ENCODE results near the gene CLCN3.

CLCN3 gene

GRCh38 chr4:169658196-169658595 lies 37.8 kb downstream of the CLCN3 start:
- TF ChIP-seq REST (IDR thresholded peaks at IDR 0.05; ENCODE audit: low read depth) (no peak), TEAD4 (IDR thresholded peaks at IDR 0.05) (no peak), RAD21 (IDR thresholded peaks at IDR 0.05; ENCODE audit: low read depth) (no peak), EGR1 (IDR thresholded peaks at IDR 0.05) (no peak), ZBTB7A (IDR thresholded peaks at IDR 0.05; ENCODE audit: low read depth) (no peak), USF1 (IDR thresholded peaks at IDR 0.05) (no peak), CREB1 (IDR thresholded peaks at IDR 0.05; ENCODE audit: low read depth) (no peak), FOXM1 (IDR thresholded peaks at IDR 0.05; ENCODE audit: borderline replicate concordance, low read depth) (no peak), NFIC (IDR thresholded peaks at IDR 0.05) (no peak), YY1 (IDR thresholded peaks at IDR 0.05; ENCODE audit: low read depth) (no peak), TAF1 (IDR thresholded peaks at IDR 0.05; ENCODE audit: low read depth) (no peak), EP300 (IDR thresholded peaks at IDR 0.05; ENCODE audit: borderline replicate concordance) (no peak), MAX (IDR thresholded peaks at IDR 0.05) (no peak), TCF12 (IDR thresholded peaks at IDR 0.05; ENCODE audit: low read depth) (no peak), CEBPB (IDR thresholded peaks at IDR 0.05) (no peak)

- TF ChIP-seq USF1 (IDR thresholded peaks at IDR 0.05): no peak
- no peak for TF ChIP-seq TAF1 (IDR thresholded peaks at IDR 0.05; ENCODE audit: low read depth)
- TF ChIP-seq REST (IDR thresholded peaks at IDR 0.05; ENCODE audit: low read depth): no peak
- no peak for TF ChIP-seq TCF12 (IDR thresholded peaks at IDR 0.05; ENCODE audit: low read depth)
Measured at GRCh38 chr4:169658975-169659715, 38.8 kb downstream of the CLCN3 start.

GRCh38 chr4:169659716-169660670 lies 39.6 kb downstream of the CLCN3 start:
- no peak for TF ChIP-seq EGR1 (IDR thresholded peaks at IDR 0.05)
- TF ChIP-seq EP300 (IDR thresholded peaks at IDR 0.05; ENCODE audit: borderline replicate concordance): peak; percentile 44; the same call in 1 of the 2 replicates
- TF ChIP-seq YY1 (IDR thresholded peaks at IDR 0.05; ENCODE audit: low read depth): peak; percentile 79
- no peak for TF ChIP-seq REST (IDR thresholded peaks at IDR 0.05; ENCODE audit: low read depth)
- TF ChIP-seq ZBTB7A (IDR thresholded peaks at IDR 0.05; ENCODE audit: low read depth): no peak
- TF ChIP-seq RAD21 (IDR thresholded peaks at IDR 0.05; ENCODE audit: low read depth): no peak
- TF ChIP-seq TEAD4 (IDR thresholded peaks at IDR 0.05): 0 out of 2 replicates have a peak, but pooled peaks have one; percentile 42
- peak; percentile 72; the same call in 1 of the 2 replicates for TF ChIP-seq CEBPB (IDR thresholded peaks at IDR 0.05)
- peak; percentile 75 for TF ChIP-seq CREB1 (IDR thresholded peaks at IDR 0.05; ENCODE audit: low read depth)
- TF ChIP-seq NFIC (IDR thresholded peaks at IDR 0.05): no peak
- 0 out of 2 replicates have a peak, but pooled peaks have one; percentile 9 for TF ChIP-seq TCF12 (IDR thresholded peaks at IDR 0.05; ENCODE audit: low read depth)
- no peak for TF ChIP-seq TAF1 (IDR thresholded peaks at IDR 0.05; ENCODE audit: low read depth)
- TF ChIP-seq USF1 (IDR thresholded peaks at IDR 0.05): no peak
- no peak for TF ChIP-seq MAX (IDR thresholded peaks at IDR 0.05)
- TF ChIP-seq FOXM1 (IDR thresholded peaks at IDR 0.05; ENCODE audit: borderline replicate concordance, low read depth): peak; percentile 68
